HG02884 (cell line): ENCODE results near the gene HMCN1.

Experiments
- ATAC-seq: cut with Tn5 transposase; IDR thresholded peaks from one replicate; pipeline ENCODE4 v1.9.1; 2021; ENCODE audit warnings: mild to moderate bottlenecking, moderate library complexity; ENCODE audit not compliant: unreplicated experiment

Gene HMCN1

DNA sequence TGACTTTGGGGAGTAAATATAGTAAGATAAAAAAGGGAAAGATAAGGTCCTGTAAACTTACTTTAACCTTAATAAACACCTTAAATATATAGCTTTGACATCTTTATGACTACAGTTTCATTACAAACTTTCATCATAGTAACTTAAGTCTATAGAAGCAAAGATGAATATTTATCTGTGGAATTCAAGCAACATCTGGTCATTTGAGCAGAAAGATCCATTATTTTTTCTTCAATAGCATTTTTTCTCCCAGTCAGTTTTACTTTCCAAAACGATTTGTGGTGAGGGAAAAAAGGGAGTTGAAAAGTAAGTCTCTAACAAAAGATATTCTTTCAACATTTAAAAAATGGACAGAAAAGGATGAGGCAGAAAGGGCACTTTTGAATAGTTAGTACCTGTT lies 69.0 kb downstream of the HMCN1 start:
- ATAC-seq = no peak

DNA sequence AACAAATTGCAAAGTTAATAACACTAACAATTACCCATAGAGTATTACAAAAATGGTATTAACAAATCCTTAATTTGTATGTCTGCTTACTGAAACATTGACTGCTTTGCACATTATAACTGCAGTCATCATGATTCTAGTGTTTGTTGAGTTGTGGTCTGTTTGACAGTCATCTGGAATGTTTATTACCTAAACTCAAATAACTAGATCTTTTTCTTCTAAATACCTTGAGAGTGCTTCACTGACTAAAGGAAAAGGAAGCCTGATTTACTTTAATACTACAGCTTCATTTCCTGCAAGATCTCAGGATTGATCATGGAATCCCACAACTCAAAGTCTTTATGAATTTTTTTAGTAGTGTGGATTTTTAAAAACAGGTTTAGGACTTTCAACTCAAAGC lies 70.0 kb downstream of the HMCN1 start:
- ATAC-seq = no peak

DNA sequence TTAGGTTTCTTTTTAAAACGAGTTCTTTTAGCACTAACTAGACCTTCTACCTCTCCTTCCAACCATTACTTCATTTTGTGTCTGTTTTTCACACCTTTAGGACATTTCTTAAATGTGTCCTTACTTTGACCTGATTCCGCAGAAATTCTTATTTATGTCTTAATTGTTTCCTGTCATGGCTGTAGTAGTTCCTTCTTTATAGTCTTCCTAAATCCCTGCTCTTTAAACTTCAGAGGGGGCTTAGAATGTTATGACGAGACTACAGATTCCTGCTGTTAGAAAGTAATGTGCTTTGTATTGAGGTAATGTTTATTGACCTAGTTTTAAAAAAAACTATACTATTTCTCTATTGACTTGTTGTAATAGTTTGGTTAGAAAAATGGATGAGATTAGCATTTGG lies 70.4 kb downstream of the HMCN1 start:
- no peak for ATAC-seq

DNA sequence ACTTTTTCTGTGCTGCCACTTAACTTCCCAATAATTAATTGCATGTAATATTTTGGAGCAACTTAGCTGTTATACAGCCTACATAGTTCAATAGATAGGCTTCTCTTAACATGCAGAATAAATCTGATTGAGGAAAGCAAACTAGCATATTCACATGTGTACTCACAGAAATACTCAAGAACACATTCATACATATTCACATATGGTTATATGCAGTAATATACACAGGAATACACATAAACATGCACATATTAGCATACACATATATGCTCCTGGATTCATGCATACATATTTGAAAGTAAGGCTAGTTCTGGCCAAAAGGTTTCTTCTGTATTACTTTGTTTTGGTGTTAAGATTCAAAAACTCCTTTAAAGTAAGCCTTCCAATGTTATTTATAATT lies 73.1 kb downstream of the HMCN1 start:
- no peak for ATAC-seq

DNA sequence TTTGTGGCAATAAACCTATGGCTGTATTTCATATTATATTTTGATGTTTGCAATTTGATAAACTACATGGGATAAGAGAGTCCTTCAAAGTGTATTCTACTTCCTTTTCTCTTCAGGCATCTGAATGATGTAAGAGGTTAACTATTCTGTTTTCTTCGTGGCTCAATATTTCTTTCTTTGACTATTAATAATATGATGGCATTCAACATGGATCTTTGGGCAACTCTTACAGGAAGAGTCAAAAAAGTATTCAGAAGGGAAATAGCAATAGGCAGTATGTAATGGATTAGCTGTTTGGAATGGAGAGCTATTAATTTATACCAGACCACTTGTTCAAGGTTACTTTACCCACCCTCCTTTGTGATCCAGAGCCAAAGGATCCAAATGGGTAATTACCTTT lies 74.4 kb downstream of the HMCN1 start:
- no peak for ATAC-seq

DNA sequence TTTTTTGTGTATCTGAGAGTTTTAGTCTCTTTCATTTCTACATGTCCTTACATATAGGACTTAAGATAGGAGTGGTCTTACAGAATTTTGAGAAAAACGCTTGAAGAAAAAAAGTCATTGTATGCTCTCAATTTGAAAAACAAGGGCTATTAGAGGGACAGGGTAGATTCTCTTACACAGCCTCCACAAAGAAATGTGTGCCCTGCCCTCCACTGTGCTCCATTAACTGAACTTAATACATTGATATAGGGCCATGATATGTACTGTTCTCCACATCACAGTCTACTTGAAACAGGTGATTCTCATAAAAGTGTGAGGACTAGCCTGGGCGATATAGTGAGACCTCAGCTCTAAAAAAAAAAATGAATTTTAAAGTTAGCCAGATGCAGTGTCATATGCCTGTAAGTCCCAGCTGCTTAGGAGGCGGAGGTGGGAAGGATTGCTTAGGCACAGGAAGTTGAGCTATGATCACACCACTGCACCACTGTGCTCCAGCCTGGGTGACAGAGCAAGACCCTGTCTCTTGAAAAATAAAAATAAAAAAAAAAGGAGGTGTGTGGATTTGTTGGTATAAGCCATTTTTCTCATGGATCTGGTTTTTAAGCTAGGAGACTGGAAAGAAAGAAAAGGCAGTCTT lies 77.0 kb downstream of the HMCN1 start:
- ATAC-seq = no peak

DNA sequence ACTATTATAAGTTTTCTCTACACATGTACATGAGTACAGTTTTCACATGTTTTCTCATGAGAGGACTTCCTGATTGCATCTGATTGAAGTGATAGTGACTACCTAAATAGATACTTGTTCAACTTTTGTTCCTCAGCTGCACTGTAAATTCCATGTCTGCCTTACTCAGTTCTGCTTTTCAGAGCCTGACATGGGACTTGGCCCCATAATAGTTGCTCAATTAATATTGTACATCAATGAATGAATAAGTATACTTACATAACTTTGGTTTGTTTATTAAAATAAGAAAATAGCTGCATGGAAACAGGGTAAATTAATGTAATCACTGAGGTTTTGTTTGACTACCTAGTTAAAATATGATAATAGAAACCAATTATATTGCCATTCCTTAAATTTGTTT lies 78.7 kb downstream of the HMCN1 start:
- ATAC-seq = no peak

DNA sequence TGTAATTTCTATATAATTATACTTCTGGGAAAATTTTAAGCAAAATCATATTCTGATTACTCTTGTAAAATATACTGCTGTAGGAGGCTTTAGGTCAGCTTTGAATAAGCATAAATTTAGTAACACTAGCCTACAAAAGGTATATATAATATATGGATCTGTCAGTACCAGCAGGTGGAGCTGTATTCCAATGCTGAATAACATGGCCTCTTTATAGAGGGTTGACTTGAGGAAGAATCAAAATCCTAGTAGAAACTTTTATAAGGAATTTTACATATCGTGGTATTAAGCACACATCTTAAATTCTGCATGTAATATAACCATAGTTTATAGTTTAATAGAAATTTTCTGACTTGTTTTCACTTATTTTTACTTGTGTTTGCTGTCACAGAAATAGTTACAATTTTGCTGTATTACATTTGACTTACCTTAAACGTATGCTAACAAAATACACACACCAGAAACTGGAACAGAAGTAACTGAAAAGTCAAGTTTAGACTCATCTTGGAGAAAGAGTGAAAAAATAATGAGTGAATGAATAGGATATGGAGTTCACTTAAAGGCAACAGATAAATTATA lies 79.3 kb downstream of the HMCN1 start:
- no peak for ATAC-seq

DNA sequence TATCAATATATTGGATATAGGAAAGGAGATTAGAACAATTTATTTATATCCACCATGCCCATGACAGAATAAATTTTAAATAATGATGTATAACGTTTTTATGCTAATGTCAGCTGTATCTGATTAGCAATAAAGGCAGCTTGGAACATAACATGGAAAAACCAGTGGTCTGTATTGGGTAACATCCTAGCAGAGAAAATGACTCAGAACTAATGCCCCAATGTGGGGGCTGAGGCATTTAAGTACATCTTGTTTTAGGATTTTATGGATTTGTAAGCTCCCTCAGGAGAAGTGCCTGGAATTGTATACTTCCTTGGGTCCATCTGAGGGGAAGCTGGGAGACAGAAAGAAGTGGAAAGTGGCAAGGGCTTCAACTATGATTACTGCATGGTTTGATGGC lies 82.3 kb downstream of the HMCN1 start:
- ATAC-seq = no peak

DNA sequence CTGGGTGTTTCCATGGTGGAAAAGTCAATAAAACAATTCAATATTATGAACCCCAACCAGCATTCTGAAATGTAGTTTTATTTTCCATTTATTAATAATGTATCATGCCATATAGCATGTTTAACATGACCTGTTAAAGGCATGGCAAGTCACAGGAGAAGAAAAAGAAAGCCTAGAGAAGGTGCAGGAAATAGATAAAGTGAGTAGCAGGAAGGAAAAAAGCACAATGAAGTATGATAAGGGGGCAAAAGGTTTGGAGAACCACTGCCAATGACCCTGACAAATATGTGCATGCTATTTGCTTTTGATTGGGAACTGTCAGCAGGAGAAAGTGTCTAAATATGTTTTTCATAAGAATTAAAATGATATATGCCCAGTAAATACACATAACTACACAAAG lies 85.6 kb downstream of the HMCN1 start:
- no peak for ATAC-seq

DNA sequence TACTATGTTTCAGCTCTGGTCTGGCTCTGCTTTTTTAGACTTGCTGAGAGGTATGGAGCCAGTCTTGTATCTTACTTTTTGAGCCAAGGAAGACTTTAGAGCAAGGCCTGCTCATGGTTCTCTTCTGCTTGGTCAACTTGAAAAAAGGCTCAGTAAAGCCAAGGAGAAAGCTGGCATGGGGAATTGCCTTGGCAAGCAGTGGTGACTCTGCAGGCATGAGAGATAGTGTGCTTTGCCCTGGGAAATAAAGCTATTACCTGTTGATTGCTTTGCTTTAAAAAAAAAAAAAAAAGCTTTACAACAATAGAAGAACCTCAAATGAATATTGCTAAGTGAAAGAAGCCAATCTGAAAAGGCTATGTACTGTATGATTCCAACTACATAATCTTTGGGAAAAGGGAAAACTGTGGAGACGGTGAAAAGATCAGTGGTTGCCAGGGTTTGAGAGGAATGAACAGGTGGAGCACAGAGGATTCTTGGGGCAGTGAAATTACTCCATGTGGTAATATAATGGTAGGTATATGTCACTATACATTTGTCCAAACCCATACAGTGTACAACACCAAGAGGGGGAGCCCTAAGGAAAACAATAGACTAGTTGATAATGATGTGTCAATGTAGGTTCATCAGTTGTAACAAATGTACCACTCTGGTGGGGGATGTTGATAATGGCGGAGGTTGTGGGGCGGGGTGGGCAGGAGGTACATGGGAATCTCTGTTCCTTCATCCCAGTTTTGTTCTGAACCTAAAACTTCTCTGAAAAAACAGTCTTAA lies 87.6 kb downstream of the HMCN1 start:
- no peak for ATAC-seq

DNA sequence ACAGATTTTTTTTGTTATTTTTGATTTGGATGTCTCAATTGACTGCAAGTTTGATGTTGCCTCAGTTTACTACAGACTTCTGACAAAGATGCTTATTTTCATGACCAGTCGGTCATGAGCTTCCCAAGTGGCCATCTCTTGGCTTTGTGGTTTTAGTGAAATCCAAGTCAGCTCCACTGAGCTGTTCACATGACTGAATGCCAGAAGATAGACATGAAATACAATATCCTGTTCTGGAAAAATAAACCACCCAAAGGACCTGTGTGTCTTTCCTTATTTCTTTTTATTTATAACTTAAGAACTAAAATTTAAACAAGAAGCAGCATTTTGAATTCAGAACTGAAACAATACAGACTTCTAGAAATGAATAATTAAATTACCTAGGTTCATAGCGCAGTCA lies 89.3 kb downstream of the HMCN1 start:
- ATAC-seq = no peak

DNA sequence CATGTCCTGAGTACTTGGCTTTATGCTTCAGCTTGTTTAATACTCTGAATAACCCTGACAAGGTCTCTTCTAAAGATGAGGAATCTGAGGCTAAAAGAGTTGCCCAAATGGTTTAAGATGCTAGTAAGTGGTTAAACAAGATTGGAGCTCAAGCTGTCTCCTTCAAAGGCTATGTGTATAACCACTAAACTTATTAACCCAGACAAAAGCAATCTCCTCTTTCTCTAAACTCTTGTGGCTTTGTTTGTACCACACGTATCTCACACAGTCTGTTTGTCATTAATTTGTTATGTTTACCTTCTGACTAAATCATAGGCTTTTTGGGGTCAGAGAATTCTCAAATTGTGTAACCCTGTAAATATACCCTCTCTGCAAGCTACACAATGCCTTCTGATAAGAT lies 89.9 kb downstream of the HMCN1 start:
- ATAC-seq = no peak

DNA sequence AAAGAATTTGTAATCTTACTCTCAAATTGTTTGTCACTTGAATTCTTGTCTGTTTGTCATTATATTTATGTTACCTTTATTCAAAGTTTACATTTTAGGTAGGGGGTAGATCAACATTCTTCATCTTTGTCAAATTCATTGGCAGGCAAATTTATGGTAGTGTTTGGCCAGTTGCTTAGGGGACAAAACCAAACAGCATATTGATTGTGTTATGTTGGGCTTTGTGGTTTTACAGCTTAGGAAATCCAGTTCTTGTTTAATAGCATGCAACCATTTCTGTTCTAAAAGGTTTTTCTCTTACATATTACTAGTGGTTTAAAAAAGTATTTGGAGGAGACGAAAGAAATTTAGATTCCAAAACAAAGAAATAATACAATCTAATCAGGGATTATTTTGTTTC lies 91.4 kb downstream of the HMCN1 start:
- no peak for ATAC-seq

DNA sequence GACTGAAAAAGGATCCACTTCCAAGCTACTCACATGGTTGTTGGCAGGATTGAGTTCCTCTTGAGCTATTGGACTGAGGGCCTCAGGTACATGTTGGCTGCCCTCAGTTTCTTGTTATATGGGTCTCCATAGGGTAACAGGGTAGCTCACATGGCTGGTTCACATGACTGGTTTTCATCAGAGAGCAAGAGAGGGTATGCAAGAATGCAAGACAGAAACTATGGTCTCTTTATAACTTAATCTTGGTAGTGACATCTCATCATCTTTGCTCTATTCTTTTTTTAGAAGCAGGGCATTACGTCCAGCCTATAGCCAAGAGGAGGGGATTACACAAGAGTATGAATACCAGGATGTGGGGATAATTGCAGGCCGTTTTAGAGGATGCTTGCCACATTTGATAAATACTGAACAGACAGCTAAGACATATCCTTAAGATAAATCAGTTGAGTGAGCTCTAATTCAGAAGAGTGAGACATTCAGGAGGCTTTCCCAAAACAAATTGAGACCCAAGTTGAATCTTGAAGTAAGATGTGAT lies 100.2 kb downstream of the HMCN1 start:
- no peak for ATAC-seq

DNA sequence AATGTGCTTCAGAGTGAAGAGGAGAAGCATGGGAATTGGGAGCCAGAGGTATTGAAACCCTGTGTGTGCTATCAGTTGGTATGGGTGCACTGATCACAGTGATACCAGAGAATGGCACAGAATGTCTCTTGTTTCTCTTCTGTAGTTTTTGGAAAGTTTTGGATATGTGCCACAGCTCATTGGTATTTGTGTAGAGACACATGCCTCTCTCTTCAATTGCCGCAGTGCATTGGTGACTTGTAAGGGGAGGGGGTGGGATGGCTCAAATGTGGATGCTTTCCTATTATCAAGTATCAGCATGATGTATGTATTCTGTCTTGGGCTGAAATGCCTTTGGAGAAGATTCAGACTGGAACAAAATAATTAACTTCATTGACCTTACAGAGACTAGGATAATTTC lies 101.0 kb downstream of the HMCN1 start:
- ATAC-seq = no peak

DNA sequence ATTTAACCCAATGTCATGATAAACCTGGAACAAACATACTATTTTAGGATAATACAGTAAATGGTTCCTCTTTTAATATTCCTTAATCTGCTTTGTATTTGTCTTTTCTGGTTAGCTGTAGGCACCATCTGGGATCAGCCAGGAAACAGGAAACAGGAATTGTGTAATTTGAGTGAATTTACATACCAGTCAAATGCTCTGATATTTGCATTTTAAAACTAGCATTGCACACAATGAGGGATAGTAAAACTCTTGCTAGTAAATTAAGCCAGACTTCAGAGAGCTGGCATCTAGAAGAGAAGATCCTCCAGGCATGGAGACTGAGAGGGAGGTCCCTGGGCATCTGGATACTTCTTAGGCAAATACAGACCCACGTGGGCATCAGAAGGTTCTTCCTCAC lies 103.5 kb downstream of the HMCN1 start:
- ATAC-seq = no peak

DNA sequence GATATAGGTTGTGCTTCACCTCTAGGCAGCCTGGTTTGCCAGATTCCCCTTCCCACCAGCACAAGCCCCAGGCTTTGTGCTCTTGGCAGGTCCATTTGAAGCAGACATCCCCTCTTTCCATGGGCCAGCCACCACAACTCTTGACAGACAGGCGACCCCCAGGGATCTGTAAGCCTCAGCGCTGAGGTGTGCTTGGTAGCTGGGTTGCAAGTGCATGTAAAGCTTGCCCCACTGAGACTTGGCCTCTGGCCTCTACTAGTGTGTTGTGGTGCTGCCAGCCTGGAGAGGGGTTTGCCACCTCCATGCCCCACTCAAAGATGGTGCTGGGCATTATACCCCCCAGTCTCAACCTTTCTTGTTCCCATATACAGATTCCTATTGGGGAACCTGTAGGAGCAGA lies 103.9 kb downstream of the HMCN1 start:
- ATAC-seq = no peak

DNA sequence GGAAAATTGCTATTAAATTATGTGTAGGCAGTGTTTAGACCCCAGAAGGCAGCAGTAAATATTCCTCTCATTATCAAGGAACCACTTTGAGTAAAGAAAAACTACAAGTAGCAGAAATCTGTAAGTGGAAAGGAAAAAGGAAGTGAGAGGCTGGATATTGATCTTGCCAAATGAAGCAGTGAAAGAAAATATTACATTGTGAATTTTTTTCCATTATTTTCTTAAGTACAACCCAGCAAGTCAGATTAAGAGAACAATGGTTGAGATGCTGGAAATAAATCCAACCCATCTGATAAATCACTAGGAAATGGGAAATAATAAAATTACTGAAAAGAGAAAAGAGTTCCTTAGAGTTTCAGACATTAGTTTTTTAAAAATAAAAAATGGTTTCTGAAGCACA lies 106.7 kb downstream of the HMCN1 start:
- ATAC-seq = no peak

DNA sequence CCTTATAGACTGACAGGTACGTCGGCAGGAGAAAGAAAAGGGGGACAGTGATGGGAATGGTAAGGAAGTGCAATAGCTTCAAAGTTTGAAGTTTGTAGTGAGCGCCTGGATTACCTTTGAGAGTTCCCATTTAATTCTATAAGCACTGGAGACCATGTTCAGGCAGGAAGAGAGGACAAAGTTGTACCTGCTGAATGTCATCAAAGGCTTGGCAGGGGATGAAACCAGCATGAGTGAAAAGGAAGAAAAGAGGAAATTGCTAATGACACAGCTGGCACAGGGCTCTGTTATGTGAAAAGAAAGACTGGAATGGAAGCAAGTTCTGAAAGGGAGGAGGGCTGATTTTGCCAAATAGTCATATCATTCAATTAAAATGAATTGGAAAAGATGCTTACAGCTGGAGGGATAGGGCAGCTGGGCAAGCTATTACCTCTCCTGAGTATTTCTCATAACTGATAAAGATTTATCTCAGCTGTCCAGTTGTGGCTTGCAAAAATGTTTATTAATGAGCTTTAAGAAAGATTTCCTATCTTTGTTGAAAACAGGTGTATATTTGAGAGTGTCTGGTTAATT lies 109.2 kb downstream of the HMCN1 start:
- no peak for ATAC-seq

DNA sequence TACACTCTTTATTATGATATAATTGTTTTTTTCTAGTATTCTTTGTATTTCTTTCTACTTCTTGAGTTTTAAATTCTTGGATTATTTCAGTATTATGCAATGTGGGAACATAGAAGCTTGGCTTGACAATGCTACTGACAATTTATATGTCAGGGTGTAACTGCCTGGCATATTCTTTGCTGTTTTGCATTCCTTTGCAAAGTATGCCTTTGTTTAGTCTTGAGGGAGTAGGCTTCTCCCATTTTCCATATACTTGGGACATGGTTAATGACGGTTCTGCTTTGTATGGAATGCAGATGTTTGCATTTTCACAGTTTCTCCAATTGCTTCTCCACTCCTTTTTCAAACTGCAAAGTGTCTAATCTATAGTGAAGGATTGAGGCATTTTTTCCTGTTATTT lies 109.8 kb downstream of the HMCN1 start:
- no peak for ATAC-seq
